Calu3 (cell line): ENCODE measurements around the gene ANGPT4. TPM values are rescaled to one million over a fixed set of nuclear protein-coding genes. Genes with fewer than 3 reads are reported as not detected.

Experiments used
- BruUV-seq: library from RNA; stranded (reverse); fragments of 400-500 nt; replicated peaks from 2 replicates; lab custom pipeline; 2021; lab: Mats Ljungman, UMichigan
- CTCF ChIA-PET: fragments of 300-600 bp; sonication (Branson Sonifier 250); formaldehyde crosslinking; loops from one replicate; lab custom pipeline; 2022; ENCODE audit warnings: antibody characterized with exemption; lab: Charles Lee
- DNase-seq: peaks from one replicate; pipeline ENCODE4 v3.0.0; 2022
- H3K27ac Mint-ChIP-seq: one replicate; pipeline ENCODE4 v1.8.0; 2022; ENCODE audit warnings: mixed read lengths; ENCODE audit not compliant: unreplicated experiment
- H3K27me3 Mint-ChIP-seq: one replicate; pipeline ENCODE4 v1.8.0; 2022; ENCODE audit warnings: mixed read lengths; ENCODE audit not compliant: unreplicated experiment
- H3K36me3 Mint-ChIP-seq: one replicate; pipeline ENCODE4 v1.8.0; 2022; ENCODE audit warnings: mild to moderate bottlenecking, moderate library complexity, mixed read lengths; ENCODE audit not compliant: insufficient read depth, unreplicated experiment
- H3K4me1 Mint-ChIP-seq: one replicate; pipeline ENCODE4 v1.8.0; 2022; ENCODE audit warnings: mild to moderate bottlenecking, low read depth, mixed read lengths; ENCODE audit not compliant: unreplicated experiment
- H3K4me3 Mint-ChIP-seq: one replicate; pipeline ENCODE4 v1.8.0; 2022; ENCODE audit warnings: mild to moderate bottlenecking, low read depth, moderate library complexity, mixed read lengths; ENCODE audit not compliant: unreplicated experiment
- H3K9me3 Mint-ChIP-seq: one replicate; pipeline ENCODE4 v1.8.0; 2022; ENCODE audit warnings: low read depth, mixed read lengths; ENCODE audit not compliant: unreplicated experiment
- intact Hi-C: fragments of 100-400 bp; cut with micrococcal nuclease; formaldehyde crosslinking; loops from one replicate; pipeline ENCODE4 v1.10.0; 2022; ENCODE audit not compliant: unreplicated experiment
- total RNA-seq: library from RNA; stranded (reverse); gene quantifications from 2 replicates; pipeline ENCODE4 v1.2.3, GENCODE V29; 2022
- TF ChIP-seq, protein P1 (sequence below): fragments of 200-600 bp; IDR thresholded peaks from one replicate; pipeline ENCODE4 v1.8.0; 2022; ENCODE audit warnings: antibody characterized with exemption; ENCODE audit not compliant: unreplicated experiment

Gene ANGPT4
- total RNA-seq, 1 experiment from 2014 or later = not detected

DNA sequence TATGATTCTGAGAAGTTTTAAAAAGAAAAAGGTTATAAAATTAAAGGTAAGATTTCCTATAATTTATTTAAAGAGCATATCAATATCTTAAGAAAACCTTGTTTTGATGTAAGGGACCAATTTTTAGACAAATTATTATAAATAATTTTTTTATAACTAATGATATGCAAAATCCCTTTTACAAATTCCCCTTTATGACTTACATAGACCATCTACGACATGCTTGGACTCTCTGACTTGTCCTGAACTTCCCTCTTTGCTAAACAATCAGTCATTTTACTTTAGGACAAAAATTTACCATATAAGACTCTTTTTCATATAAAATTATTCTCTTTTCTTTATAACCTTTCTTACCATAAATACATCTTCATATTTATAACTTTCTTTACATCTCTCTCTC is 15.3 kb upstream of the ANGPT4 start:
- Mint-ChIP-seq H3K27ac (no peak overlapping the region), H3K4me3 (no peak overlapping the region), H3K27me3 (peaks cover 36% of the 10 kb centered on the region), H3K36me3 (no peaks in the 10 kb centered on the region), H3K9me3 (peaks cover 3% of the 10 kb centered on the region), H3K4me1 (no peaks in the 10 kb centered on the region)
- no TSS peak for BruUV-seq
- CTCF ChIA-PET = no interaction called here
- no peak for DNase-seq
- intact Hi-C loops = no loop called here
- TF ChIP-seq, protein P1, sequence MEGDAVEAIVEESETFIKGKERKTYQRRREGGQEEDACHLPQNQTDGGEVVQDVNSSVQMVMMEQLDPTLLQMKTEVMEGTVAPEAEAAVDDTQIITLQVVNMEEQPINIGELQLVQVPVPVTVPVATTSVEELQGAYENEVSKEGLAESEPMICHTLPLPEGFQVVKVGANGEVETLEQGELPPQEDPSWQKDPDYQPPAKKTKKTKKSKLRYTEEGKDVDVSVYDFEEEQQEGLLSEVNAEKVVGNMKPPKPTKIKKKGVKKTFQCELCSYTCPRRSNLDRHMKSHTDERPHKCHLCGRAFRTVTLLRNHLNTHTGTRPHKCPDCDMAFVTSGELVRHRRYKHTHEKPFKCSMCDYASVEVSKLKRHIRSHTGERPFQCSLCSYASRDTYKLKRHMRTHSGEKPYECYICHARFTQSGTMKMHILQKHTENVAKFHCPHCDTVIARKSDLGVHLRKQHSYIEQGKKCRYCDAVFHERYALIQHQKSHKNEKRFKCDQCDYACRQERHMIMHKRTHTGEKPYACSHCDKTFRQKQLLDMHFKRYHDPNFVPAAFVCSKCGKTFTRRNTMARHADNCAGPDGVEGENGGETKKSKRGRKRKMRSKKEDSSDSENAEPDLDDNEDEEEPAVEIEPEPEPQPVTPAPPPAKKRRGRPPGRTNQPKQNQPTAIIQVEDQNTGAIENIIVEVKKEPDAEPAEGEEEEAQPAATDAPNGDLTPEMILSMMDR = no peak

DNA sequence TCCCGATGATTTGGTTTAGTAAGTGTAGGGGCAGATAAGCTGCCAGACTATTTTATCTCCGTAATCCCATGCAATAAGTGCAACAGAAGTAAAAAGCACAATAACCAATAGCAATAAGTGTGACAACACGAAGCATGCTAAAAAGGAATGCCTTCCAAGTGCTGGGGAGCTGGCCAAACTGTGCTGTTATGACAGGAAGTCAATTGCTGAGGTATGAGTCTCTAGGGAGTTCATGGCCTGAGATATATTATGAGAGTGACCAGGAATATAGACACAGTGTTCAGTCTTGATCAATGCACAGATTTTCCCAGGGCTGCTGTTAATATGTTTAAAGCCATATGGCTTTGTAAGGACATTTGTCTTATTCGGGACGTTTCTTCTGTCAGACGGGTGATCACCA is 10.5 kb upstream of the ANGPT4 start:
- CTCF ChIA-PET = no interaction called here
- no peak for DNase-seq
- TF ChIP-seq, protein P1 = no peak
- Mint-ChIP-seq H3K4me1 (no peaks in the 10 kb centered on the region), H3K27ac (no peak overlapping the region), H3K4me3 (no peak overlapping the region), H3K27me3 (peaks cover 32% of the 10 kb centered on the region), H3K9me3 (peaks cover 3% of the 10 kb centered on the region), H3K36me3 (no peaks in the 10 kb centered on the region)
- BruUV-seq = no TSS peak
- intact Hi-C loops = no loop called here

DNA sequence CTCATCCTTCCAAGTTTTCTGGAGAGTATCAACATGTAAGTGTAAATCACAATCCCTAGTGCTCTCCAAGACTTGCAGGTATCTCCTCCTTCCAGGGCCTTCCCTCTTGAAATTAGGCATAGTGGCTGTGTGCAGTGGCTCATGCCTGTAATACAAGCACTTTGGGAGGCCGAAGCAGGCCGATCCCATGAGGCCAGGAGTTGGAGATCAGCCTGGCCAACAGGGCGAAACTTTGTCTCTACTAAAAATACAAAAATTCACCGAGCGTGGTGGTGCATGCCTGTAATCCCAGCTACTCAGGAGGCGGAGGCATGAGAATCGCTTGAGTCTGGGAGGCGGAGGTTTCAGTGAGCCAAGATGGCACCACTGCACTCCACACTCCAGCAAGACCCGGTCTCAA is 9.4 kb upstream of the ANGPT4 start:
- no TSS peak for BruUV-seq
- Mint-ChIP-seq H3K27me3 (peaks cover 35% of the 10 kb centered on the region), H3K4me3 (no peak overlapping the region), H3K27ac (no peak overlapping the region), H3K4me1 (no peaks in the 10 kb centered on the region), H3K9me3 (peaks cover 2% of the 10 kb centered on the region), H3K36me3 (no peaks in the 10 kb centered on the region)
- TF ChIP-seq, protein P1 = no peak
- CTCF ChIA-PET = interaction anchor here (0.7 kb wide), 1 partner anchor 10 kb away, joined by 5 read pairs; no protein-coding TSS in a partner anchor
- intact Hi-C loops = no loop called here
- DNase-seq = no peak

DNA sequence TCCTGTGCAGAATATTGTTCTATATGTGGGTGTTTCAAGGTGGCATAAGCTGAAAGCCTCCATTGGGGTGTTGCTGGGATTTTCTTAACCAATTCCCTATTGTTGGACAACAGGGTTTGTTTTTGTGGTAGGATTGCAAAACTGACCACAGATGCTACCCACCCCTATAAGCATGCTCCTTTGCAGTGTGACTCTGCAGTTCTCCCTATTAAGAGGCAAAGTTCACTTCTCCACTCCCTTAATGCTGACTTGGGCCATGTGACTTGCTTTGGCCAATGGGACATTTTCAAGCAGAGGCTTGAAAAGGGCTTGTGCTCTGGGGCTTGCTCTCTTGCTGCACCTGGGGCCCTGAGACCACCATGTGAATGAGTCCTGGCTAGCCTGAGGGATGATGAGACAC is 8.5 kb upstream of the ANGPT4 start:
- H3K4me1 Mint-ChIP-seq = no peaks in the 10 kb centered on the region
- no peak for DNase-seq
- CTCF ChIA-PET = no interaction called here
- BruUV-seq = no TSS peak
- no peak overlapping the region for H3K4me3 Mint-ChIP-seq
- intact Hi-C loops = no loop called here
- H3K27ac Mint-ChIP-seq = no peak overlapping the region
- H3K36me3 Mint-ChIP-seq = no peaks in the 10 kb centered on the region
- peaks cover 4% of the 10 kb centered on the region for H3K9me3 Mint-ChIP-seq
- TF ChIP-seq, protein P1 = no peak
- H3K27me3 Mint-ChIP-seq = peaks cover 44% of the 10 kb centered on the region
